Measurements from ENCODE around the gene RIC8A.
"Not testable (repeated sequence)": the region's sequence is repeated elsewhere in the genome, so short reads cannot be mapped to it uniquely, and the experiment has no call there.

RIC8A gene

GRCh38 chr11:207208-207862, at the start of gene RIC8A, which contains the start of gene BET1L:
Gene RIC8A, plus strand, starts transcription at chr11:207708. Its CDS starts 1,147 bp downstream, at chr11:208855.
Gene BET1L, minus strand, starts transcription at chr11:207399. Its CDS starts 78 bp downstream, at chr11:207321.
- DNase-seq (ENCODE audit: low spot score): peak; percentile 97

- DNase-seq (ENCODE audit: low spot score): not testable (repeated sequence)
Measured at GRCh38 chr11:180242-180641, 27.3 kb upstream of the RIC8A start.

GRCh38 chr11:189200-189783, 18.2 kb upstream of the RIC8A start:
- DNase-seq (ENCODE audit: low spot score): not testable (repeated sequence)

- not testable (repeated sequence) for DNase-seq (ENCODE audit: low spot score)
Measured at GRCh38 chr11:189843-190311, 17.6 kb upstream of the RIC8A start.

- not testable (repeated sequence) for DNase-seq (ENCODE audit: low spot score)
Measured at GRCh38 chr11:190546-190945, 17.0 kb upstream of the RIC8A start.

GRCh38 chr11:191490-192478, 15.7 kb upstream of the RIC8A start:
- not testable (repeated sequence) for DNase-seq (ENCODE audit: low spot score)

GRCh38 chr11:192674-193128, 14.8 kb upstream of the RIC8A start, which contains the start of gene SCGB1C1:
Gene SCGB1C1, plus strand, starts transcription at chr11:193078. Its CDS starts 22 bp downstream, at chr11:193100.
- not testable (repeated sequence) for DNase-seq (ENCODE audit: low spot score)

GRCh38 chr11:193481-193880, 14.0 kb upstream of the RIC8A start:
- not testable (repeated sequence) for DNase-seq (ENCODE audit: low spot score)

- DNase-seq (ENCODE audit: low spot score): no peak
Measured at GRCh38 chr11:196786-197731, 10.4 kb upstream of the RIC8A start.

- no peak for DNase-seq (ENCODE audit: low spot score)
Measured at GRCh38 chr11:197741-198235, 9.7 kb upstream of the RIC8A start.

GRCh38 chr11:198236-198806, 9.2 kb upstream of the RIC8A start:
- DNase-seq (ENCODE audit: low spot score): no peak

GRCh38 chr11:199004-199581, 8.4 kb upstream of the RIC8A start:
- DNase-seq (ENCODE audit: low spot score): no peak

GRCh38 chr11:199782-200181, 7.7 kb upstream of the RIC8A start:
- no peak for DNase-seq (ENCODE audit: low spot score)

GRCh38 chr11:200224-201003, 7.1 kb upstream of the RIC8A start:
- DNase-seq (ENCODE audit: low spot score): no peak

GRCh38 chr11:201966-202365, 5.5 kb upstream of the RIC8A start:
- no peak for DNase-seq (ENCODE audit: low spot score)

- DNase-seq (ENCODE audit: low spot score): no peak
Measured at GRCh38 chr11:202490-202889, 5.0 kb upstream of the RIC8A start.

GRCh38 chr11:203056-203944, 4.2 kb upstream of the RIC8A start:
- no peak for DNase-seq (ENCODE audit: low spot score)

GRCh38 chr11:203945-204586, 3.4 kb upstream of the RIC8A start:
- no peak for DNase-seq (ENCODE audit: low spot score)

Data from putamen (tissue), 1 donor.